ENCODE results near the gene INPP5E.

INPP5E gene

DNA sequence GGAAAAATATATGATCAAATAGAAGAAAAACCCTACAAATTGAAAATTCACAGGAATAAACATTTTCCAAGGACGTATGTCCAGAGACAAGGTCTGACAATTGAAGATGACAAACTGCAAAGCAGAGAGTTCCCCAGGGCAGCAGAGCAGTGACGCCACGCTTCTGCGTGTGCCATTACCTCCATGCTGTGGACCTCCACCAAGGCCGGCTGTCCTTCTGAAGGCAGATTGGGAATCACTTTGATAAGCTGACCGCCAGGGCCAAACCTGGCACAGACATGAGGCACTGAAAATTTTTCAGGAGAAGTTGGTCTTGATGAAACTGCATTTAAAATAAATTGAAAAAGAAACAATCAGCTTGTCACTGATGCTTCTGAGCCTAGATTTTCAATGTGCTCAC lies 24.6 kb upstream of the INPP5E start:
- in situ Hi-C loops (cut with MboI; ENCODE audit: low sequenced_read_pairs, unreplicated experiment): no loop called here
- DNase-seq (ENCODE audit: low spot score): no peak
- TF ChIP-seq, protein P1, sequence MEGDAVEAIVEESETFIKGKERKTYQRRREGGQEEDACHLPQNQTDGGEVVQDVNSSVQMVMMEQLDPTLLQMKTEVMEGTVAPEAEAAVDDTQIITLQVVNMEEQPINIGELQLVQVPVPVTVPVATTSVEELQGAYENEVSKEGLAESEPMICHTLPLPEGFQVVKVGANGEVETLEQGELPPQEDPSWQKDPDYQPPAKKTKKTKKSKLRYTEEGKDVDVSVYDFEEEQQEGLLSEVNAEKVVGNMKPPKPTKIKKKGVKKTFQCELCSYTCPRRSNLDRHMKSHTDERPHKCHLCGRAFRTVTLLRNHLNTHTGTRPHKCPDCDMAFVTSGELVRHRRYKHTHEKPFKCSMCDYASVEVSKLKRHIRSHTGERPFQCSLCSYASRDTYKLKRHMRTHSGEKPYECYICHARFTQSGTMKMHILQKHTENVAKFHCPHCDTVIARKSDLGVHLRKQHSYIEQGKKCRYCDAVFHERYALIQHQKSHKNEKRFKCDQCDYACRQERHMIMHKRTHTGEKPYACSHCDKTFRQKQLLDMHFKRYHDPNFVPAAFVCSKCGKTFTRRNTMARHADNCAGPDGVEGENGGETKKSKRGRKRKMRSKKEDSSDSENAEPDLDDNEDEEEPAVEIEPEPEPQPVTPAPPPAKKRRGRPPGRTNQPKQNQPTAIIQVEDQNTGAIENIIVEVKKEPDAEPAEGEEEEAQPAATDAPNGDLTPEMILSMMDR (IDR thresholded peaks at IDR 0.05; ENCODE audit: borderline replicate concordance, control extremely low read depth, extremely low read depth, insufficient read depth, missing control alignments): no peak

DNA sequence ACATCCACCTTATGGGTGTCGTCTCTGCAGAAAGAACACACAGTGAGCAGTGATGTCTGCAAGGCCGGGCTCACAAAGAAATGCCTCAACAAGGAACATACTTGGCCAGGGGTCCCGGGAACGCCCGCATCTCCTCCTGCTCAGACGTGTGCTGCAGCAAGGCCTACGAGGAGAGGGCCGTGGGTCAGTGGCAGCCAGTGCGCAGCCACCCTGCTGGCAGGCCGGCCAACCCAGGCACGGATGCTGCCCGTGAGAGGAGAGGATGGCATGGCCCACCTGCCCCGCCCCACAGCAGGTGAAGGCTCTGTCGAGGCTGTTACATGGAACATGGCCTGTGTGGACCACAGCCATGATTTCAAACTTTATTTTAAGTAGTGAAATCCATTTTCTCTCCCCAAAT lies 23.9 kb upstream of the INPP5E start:
- DNase-seq (ENCODE audit: low spot score): no peak
- TF ChIP-seq, protein P1 (IDR thresholded peaks at IDR 0.05; ENCODE audit: borderline replicate concordance, control extremely low read depth, extremely low read depth, insufficient read depth, missing control alignments): no peak
- in situ Hi-C loops (cut with MboI; ENCODE audit: low sequenced_read_pairs, unreplicated experiment): no loop called here

DNA sequence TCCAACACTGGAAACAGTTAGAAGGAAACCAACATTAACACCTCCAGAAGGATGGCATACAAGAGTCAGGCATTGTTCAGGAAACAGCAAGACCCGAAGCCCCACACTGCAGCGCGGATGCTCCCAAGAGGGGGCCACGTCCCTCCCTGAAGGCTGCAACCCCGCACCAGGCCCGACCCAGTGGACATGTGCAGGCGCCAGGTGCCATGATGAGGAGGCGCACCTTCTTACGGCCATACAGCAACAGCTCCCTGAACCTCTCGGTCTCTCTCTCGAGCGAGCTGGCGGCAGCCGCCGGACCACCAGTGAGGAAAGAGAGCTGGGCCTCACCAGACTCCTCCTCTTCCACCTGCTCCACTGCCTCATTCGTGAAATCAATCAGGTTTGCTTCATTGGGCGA lies 23.0 kb upstream of the INPP5E start:
- no peak for DNase-seq (ENCODE audit: low spot score)
- TF ChIP-seq, protein P1 (IDR thresholded peaks at IDR 0.05; ENCODE audit: borderline replicate concordance, control extremely low read depth, extremely low read depth, insufficient read depth, missing control alignments): no peak
- in situ Hi-C loops (cut with MboI; ENCODE audit: low sequenced_read_pairs, unreplicated experiment): no loop called here

- in situ Hi-C loops (cut with MboI; ENCODE audit: low sequenced_read_pairs, unreplicated experiment): no loop called here
- TF ChIP-seq, protein P1 (IDR thresholded peaks at IDR 0.05; ENCODE audit: borderline replicate concordance, control extremely low read depth, extremely low read depth, insufficient read depth, missing control alignments): no peak
- no peak for DNase-seq (ENCODE audit: low spot score)
Observed at GRCh38 chr9:136460772-136461325, 21.2 kb upstream of the INPP5E start.

GRCh38 chr9:136459425-136459824 lies 19.8 kb upstream of the INPP5E start:
- in situ Hi-C loops (cut with MboI; ENCODE audit: low sequenced_read_pairs, unreplicated experiment): no loop called here
- no peak for DNase-seq (ENCODE audit: low spot score)
- TF ChIP-seq, protein P1 (IDR thresholded peaks at IDR 0.05; ENCODE audit: borderline replicate concordance, control extremely low read depth, extremely low read depth, insufficient read depth, missing control alignments): no peak

DNA sequence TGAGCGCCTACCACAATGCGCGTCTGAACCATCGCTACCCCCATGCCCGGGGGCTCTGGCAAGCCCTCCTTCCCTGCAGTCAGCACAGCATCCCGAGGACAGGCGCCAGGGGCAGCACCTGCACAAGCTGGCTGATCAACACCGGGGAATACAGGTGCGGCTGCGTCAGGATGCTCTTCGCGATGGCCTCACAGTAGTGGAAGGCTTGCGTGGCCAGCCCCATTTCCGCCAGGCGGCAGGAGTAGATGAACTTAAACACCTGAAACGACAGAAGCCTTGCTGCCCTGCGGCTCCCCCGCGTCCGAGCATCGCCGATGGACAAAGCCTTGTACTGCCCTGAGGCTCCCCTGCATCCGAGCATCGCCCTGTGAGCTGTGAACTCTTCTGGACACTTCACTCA lies 17.7 kb upstream of the INPP5E start:
- in situ Hi-C loops (cut with MboI; ENCODE audit: low sequenced_read_pairs, unreplicated experiment): no loop called here
- TF ChIP-seq, protein P1 (IDR thresholded peaks at IDR 0.05; ENCODE audit: borderline replicate concordance, control extremely low read depth, extremely low read depth, insufficient read depth, missing control alignments): no peak

More for the DNA sequence above, 17.7 kb upstream of the INPP5E start:
- DNase-seq (ENCODE audit: low spot score): no peak
